Colonic mucosa (tissue), 4 donors: Measurements from ENCODE around the gene SLC7A14. TPM values are rescaled to one million over a fixed set of nuclear protein-coding genes. Genes with fewer than 3 reads are reported as not detected.

Experiments
- DNase-seq: peaks from one replicate; pipeline ENCODE4 v3.0.0-alpha.2; 2020
- H3K27ac ChIP-seq: fragments of 200-600 bp; one replicate; pipeline ENCODE4 v1.8.0; 2021
- H3K27me3 ChIP-seq: fragments of 200-600 bp; one replicate; pipeline ENCODE4 v1.8.0; 2021
- H3K36me3 ChIP-seq: fragments of 200-600 bp; one replicate; pipeline ENCODE4 v1.8.0; 2021
- H3K4me1 ChIP-seq: fragments of 200-600 bp; one replicate; pipeline ENCODE4 v1.8.0; 2021; ENCODE audit warnings: mild to moderate bottlenecking
- H3K4me3 ChIP-seq: fragments of 200-600 bp; one replicate; pipeline ENCODE4 v1.8.0; 2021
- H3K9ac ChIP-seq, 2 donors: one replicate each; pipeline ENCODE4 v1.7.0; 2013; ENCODE audit warnings: control low read depth in 2 of 2, low read depth in 2 of 2, low read length in 2 of 2
- H3K9me3 ChIP-seq: fragments of 200-600 bp; one replicate; pipeline ENCODE4 v1.8.0; 2021
- intact Hi-C: fragments of 100-400 bp; cut with DNase I; formaldehyde crosslinking; loops from one replicate; pipeline ENCODE4 v1.14.1; 2022
- total RNA-seq, 2 donors: library from RNA; stranded (reverse); fragmentation: NEBNext Ultra II Directional in 1 of 2; extraction: Animal tissue kit (Norgen Biotek cat#: 25700) in 1 of 2; gene quantifications; one replicate each; pipeline ENCODE4 v1.2.1, GENCODE V29; 2021
- TF ChIP-seq, protein P1 (sequence below): fragments of 200-600 bp; IDR thresholded peaks from one replicate; pipeline ENCODE4 v1.8.0; 2022; ENCODE audit warnings: antibody characterized with exemption, mild to moderate bottlenecking
- donor health status: healthy.
- donor health status: DM: no; HTN: no; CAD: no.
- donor health status: DM: no; HTN: no; CAD: no.

The SLC7A14 gene
- total RNA-seq, 2 donors from 2014 or later: 0.05 to 0.56 TPM

DNA sequence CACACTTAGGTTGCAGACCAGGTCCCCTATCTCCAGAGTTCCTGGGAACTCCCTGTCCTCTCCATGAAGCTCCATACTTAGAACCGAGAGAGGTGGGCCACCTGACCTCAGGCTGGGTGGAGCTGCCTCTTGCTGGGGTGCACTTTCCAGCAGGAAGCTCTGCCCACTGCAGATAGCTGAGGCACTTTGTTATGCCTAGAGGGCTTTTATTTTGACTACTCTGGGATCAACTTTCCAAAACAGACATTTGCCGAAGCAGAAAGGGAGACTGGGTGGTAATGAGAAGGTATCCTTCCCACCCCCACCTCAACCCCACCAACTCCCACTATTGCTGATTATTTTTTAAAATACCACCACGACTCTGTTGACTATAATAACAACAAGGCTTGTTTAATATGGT, 112.5 kb downstream of the SLC7A14 start:
- H3K27me3 ChIP-seq: no peaks in the 10 kb centered on the region
- H3K4me3 ChIP-seq: no peak overlapping the region
- TF ChIP-seq, protein P1, sequence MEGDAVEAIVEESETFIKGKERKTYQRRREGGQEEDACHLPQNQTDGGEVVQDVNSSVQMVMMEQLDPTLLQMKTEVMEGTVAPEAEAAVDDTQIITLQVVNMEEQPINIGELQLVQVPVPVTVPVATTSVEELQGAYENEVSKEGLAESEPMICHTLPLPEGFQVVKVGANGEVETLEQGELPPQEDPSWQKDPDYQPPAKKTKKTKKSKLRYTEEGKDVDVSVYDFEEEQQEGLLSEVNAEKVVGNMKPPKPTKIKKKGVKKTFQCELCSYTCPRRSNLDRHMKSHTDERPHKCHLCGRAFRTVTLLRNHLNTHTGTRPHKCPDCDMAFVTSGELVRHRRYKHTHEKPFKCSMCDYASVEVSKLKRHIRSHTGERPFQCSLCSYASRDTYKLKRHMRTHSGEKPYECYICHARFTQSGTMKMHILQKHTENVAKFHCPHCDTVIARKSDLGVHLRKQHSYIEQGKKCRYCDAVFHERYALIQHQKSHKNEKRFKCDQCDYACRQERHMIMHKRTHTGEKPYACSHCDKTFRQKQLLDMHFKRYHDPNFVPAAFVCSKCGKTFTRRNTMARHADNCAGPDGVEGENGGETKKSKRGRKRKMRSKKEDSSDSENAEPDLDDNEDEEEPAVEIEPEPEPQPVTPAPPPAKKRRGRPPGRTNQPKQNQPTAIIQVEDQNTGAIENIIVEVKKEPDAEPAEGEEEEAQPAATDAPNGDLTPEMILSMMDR: no peak
- intact Hi-C loops: no loop called here
- no peak overlapping the region for H3K9ac ChIP-seq
- no peak overlapping the region for H3K27ac ChIP-seq
- no peaks in the 10 kb centered on the region for H3K4me1 ChIP-seq
- no peaks in the 10 kb centered on the region for H3K36me3 ChIP-seq
- no peaks in the 10 kb centered on the region for H3K9me3 ChIP-seq
- no peak for DNase-seq

DNA sequence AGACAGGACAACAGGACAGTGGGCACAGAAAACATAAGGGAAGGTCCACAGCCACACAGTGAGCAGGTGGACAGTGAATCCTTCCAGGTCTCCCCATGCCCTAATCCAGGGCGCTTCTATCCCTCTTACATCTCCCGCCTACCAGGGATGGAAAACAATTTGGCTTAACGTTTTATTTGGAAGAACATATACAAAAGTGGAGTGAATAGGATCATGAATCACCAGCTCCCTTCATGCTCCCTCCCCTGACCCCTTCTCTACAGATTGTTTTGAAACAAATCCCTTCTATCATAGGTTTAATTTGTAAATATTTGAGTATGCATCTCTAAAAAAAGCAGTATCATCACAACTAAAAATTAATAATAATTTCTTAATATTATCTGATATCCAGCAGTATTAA, 114.7 kb downstream of the SLC7A14 start:
- TF ChIP-seq, protein P1: no peak
- H3K9me3 ChIP-seq: no peaks in the 10 kb centered on the region
- no peak for DNase-seq
- intact Hi-C loops: no loop called here
- no peak overlapping the region for H3K4me3 ChIP-seq
- no peaks in the 10 kb centered on the region for H3K4me1 ChIP-seq
- no peaks in the 10 kb centered on the region for H3K36me3 ChIP-seq
- no peak overlapping the region for H3K27ac ChIP-seq
- H3K9ac ChIP-seq: no peak overlapping the region
- H3K27me3 ChIP-seq: no peaks in the 10 kb centered on the region

DNA sequence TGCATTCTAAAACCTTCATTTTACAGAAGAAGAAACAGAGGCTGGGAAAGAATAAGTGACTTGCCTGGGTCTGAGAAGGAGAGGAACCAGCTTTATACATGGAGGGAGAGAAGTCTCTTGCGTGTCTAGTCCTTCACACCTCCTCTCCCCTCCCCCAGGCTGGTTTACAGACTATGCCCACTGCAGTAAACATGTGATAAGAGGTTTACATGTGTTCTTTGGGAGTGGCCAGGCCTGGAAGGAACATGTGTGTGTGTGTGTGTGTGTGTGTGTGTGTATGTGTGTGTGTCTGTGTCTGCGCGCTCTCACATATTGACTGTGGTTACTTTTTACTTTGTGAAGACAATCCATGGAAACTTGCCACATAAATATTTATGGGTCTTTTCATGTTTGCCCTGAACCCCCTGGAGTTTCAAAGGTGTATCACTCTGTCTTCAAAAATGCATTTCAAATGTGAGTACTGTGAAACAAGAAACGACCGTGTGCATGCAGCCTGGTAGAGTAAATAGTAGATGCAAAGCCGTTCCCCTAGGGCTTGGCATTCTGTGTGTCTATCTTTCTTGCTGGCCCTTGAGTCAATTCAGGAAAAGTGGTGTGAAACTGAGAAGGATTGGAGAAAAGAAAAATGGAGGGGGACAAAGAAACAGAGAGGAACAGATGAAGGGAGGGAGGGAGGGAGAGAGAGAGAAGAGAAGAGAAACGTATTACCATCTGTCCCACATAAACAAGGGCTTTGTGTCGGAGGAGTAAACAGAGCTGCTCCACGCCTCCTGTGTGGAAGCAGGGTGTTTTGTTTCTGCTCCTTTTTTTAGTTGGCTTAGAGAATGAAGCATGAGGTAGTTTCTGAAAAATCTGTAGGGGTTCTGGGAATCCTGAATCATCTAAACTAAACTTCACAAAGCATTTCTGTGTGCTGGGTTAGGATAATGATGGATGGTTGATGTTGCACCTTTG, 115.5 kb downstream of the SLC7A14 start:
- TF ChIP-seq, protein P1: no peak
- Histone ChIP-seq H3K9me3 (no peaks in the 10 kb centered on the region), H3K36me3 (no peaks in the 10 kb centered on the region), H3K9ac (no peak overlapping the region), H3K4me3 (no peak overlapping the region), H3K4me1 (no peaks in the 10 kb centered on the region), H3K27ac (no peak overlapping the region), H3K27me3 (no peaks in the 10 kb centered on the region)
- intact Hi-C loops: no loop called here
- no peak for DNase-seq

DNA sequence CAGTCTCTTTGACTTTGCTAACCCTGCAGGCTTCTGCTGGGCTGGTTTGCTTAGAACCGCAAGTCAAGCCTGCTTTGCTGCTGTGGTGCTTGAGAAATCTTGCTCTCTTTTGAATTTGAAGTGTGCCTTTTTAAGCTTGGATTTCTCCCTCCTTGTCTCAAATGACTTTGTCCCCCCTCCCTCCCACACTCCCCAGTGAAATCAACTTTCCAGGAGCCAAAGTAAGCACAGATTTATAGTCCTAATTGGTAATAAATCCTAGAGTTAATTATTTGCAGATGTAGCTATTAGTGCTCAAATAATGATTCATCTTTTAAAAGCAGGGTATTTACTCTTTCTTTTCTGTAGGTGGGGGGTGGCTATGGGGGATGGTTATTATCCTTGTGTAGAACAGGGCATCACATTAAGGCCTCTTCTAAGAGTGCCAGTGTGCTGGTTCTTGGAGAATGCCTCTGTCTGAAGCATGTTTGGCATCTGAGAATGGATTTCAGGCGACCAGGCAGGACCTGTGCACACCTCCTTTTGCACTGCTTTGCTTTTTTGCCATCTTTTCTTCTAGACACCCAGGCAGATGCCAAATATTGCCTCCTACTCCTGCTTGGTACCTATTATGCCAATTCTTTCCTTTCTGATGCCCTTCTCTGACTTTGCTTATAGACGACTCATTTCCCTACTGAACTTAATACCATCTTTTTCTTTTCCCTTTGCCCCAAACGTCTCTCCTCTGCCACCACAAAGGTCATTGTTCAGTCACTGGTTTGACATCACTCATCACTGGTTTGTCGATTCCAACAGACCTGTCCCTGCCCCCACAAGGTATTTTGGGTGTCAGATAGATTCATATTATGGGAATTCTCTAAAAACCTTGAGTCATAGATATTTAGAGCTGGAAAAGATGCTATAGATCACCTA, 116.5 kb downstream of the SLC7A14 start:
- Histone ChIP-seq H3K27me3 (no peaks in the 10 kb centered on the region), H3K36me3 (no peaks in the 10 kb centered on the region), H3K4me1 (no peaks in the 10 kb centered on the region), H3K4me3 (no peak overlapping the region), H3K9me3 (no peaks in the 10 kb centered on the region), H3K27ac (no peak overlapping the region), H3K9ac (no peak overlapping the region)
- TF ChIP-seq, protein P1: no peak
- intact Hi-C loops: no loop called here
- no peak for DNase-seq

DNA sequence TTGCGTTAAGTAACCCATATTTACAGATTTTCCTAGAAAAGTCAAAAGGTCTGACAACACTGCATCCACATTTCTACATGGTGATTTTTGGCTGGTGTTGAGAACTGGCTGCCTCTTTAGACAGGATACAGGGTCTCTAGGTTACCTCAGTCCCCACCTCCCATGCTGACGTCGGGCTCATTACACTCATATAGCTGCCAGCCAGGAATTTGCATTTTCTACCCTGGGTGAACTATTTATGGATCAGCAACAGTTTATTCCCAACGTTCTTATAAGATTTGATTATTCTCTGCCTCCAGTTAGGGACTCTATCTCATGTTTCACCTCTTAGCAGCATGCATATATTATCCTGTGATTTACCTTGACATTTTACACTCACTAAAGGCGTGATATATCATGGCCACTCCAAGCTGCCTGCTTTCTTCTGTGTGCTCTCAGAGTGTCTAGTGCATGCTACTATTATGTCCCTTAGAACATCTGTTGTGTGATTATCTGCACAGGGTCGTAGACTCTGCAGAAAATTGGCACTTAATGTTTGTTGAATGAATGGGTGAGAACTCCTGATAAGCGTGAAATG, 118.2 kb downstream of the SLC7A14 start:
- TF ChIP-seq, protein P1: no peak
- intact Hi-C loops: no loop called here
- no peaks in the 10 kb centered on the region for H3K27me3 ChIP-seq
- H3K4me3 ChIP-seq: no peak overlapping the region
- no peaks in the 10 kb centered on the region for H3K36me3 ChIP-seq
- no peak for DNase-seq
- H3K9me3 ChIP-seq: no peaks in the 10 kb centered on the region
- no peaks in the 10 kb centered on the region for H3K4me1 ChIP-seq
- no peak overlapping the region for H3K9ac ChIP-seq
- no peak overlapping the region for H3K27ac ChIP-seq
